Measurements from ENCODE around the gene ZNF532.

DNA sequence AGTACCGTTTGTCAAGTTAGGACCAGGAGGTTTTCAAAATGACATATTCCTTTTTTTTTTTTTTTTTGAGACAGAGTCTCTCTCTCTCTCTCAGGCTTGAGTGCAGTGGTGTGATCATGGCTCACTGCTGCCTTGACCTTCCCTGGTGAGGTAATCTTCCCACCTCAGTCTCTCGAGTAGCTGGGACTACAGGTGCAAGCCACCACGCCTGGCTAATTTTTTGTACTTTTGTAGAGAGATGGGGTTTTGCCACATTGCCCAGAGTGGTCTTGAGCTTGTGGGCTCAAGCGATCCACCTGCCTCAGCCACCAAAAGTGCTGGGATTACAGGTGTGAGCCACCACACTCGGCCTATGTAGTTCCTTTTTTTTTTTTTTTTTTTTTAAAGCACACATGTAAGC lies 147.1 kb downstream of the ZNF532 start:
- no peak for TF ChIP-seq CTCF (IDR thresholded peaks at IDR 0.05; ENCODE audit: insufficient read depth, low read length)
- no peak for TF ChIP-seq REST (IDR thresholded peaks at IDR 0.05; ENCODE audit: insufficient replicate concordance, low read depth)
- TF ChIP-seq POLR2AphosphoS5 (IDR thresholded peaks at IDR 0.05; ENCODE audit: low read depth): no peak
- no peak for TF ChIP-seq GABPA (IDR thresholded peaks at IDR 0.05; ENCODE audit: low read depth)

Data from HL-60 (cell line).